GM12878 (cell line): ENCODE measurements around the gene TOLLIP. TPM values are rescaled to one million over a fixed set of nuclear protein-coding genes. Genes with fewer than 3 reads are reported as not detected.

Source experiments
- ASH2L ChIP-seq: fragments of 300-600, 200-600 bp; sonication (generic); IDR thresholded peaks from 2 replicates; pipeline ENCODE4 v1.6.1; 2017; ENCODE audit warnings: low read depth, mild to moderate bottlenecking, borderline replicate concordance
- BCL11A ChIP-seq: IDR thresholded peaks from 2 replicates; pipeline ENCODE4 v1.6.1; 2011; ENCODE audit warnings: low read depth, low read length
- CHD2 ChIP-seq: IDR thresholded peaks from 2 replicates; pipeline ENCODE4 v1.6.1; 2011; ENCODE audit warnings: low read depth, low read length, improper control_type of control experiment, borderline replicate concordance
- CREB1 ChIP-seq: IDR thresholded peaks from 2 replicates; pipeline ENCODE4 v1.6.1; 2012; ENCODE audit warnings: low read depth, mild to moderate bottlenecking, inconsistent platforms
- EED ChIP-seq: sonication (generic); IDR thresholded peaks from 2 replicates; pipeline ENCODE4 v1.6.1; 2016; ENCODE audit warnings: antibody characterized with exemption, low read depth
- ESRRA ChIP-seq: IDR thresholded peaks from 2 replicates; pipeline ENCODE4 v1.6.1; 2012; ENCODE audit warnings: mild to moderate bottlenecking, low read length, improper control_type of control experiment
- IKZF1 ChIP-seq: fragments of 450-650 bp; conservative IDR thresholded peaks from 2 replicates; pipeline ENCODE4 v1.6.1; 2017; ENCODE audit warnings: antibody characterized with exemption, mild to moderate bottlenecking
- JUND ChIP-seq: IDR thresholded peaks from 2 replicates; pipeline ENCODE4 v1.6.1; 2012; ENCODE audit warnings: low read depth, mild to moderate bottlenecking, low read length, improper control_type of control experiment, moderate library complexity
- MTA3 ChIP-seq: IDR thresholded peaks from 2 replicates; pipeline ENCODE4 v1.6.1; 2012; ENCODE audit warnings: low read length, inconsistent platforms, borderline replicate concordance
- MXI1 ChIP-seq: fragments of 150-350 bp; IDR thresholded peaks from 2 replicates; pipeline ENCODE4 v1.6.1; 2011; ENCODE audit warnings: low read depth, mild to moderate bottlenecking, inconsistent platforms, low read length, improper control_type of control experiment
- NFYA ChIP-seq: IDR thresholded peaks from 2 replicates; pipeline ENCODE4 v1.6.1; 2011; ENCODE audit warnings: low read depth, mild to moderate bottlenecking, low read length, improper control_type of control experiment, borderline replicate concordance
- NR2C1 ChIP-seq: fragments of 450-650 bp; IDR thresholded peaks from 2 replicates; pipeline ENCODE4 v1.6.1; 2017; ENCODE audit warnings: antibody characterized with exemption, mild to moderate bottlenecking, moderate library complexity
- NR2F1 ChIP-seq: fragments of 450-650 bp; conservative IDR thresholded peaks from 2 replicates; pipeline ENCODE4 v1.6.1; 2017; ENCODE audit warnings: mild to moderate bottlenecking
- PML ChIP-seq: IDR thresholded peaks from 2 replicates; pipeline ENCODE4 v1.6.1; 2012; ENCODE audit warnings: low read length, inconsistent platforms
- POLR2AphosphoS2 ChIP-seq: IDR thresholded peaks from 2 replicates; pipeline ENCODE4 v1.6.1; 2011; ENCODE audit warnings: low read depth, mild to moderate bottlenecking, low read length, improper control_type of control experiment, moderate library complexity
- RELA ChIP-seq: fragments of 450-650 bp; IDR thresholded peaks from 2 replicates; pipeline ENCODE4 v1.8.0; 2014; ENCODE audit warnings: borderline replicate concordance; ENCODE audit not compliant: partially characterized antibody
- SIN3A ChIP-seq: IDR thresholded peaks from 2 replicates; pipeline ENCODE4 v1.6.1; 2012; ENCODE audit warnings: low read depth, low read length, improper control_type of control experiment
- STAT3 ChIP-seq: IDR thresholded peaks from 2 replicates; pipeline ENCODE4 v1.6.1; 2011; ENCODE audit warnings: low read depth, low read length, improper control_type of control experiment
- SUZ12 ChIP-seq: fragments of 200-600 bp; sonication (generic); IDR thresholded peaks from one replicate; pipeline ENCODE4 v1.6.1; 2018; ENCODE audit warnings: antibody characterized with exemption, mild to moderate bottlenecking; ENCODE audit not compliant: unreplicated experiment
- TCF3 ChIP-seq: IDR thresholded peaks from 2 replicates; pipeline ENCODE4 v1.6.1; 2012; ENCODE audit warnings: low read depth, mild to moderate bottlenecking, low read length, borderline replicate concordance; ENCODE audit not compliant: insufficient read depth
- WRNIP1 ChIP-seq: IDR thresholded peaks from 2 replicates; pipeline ENCODE4 v1.6.1; 2011; ENCODE audit warnings: low read depth, low read length, improper control_type of control experiment, borderline replicate concordance
- ZNF384 ChIP-seq: IDR thresholded peaks from 2 replicates; pipeline ENCODE4 v1.6.1; 2012; ENCODE audit warnings: low read depth, mild to moderate bottlenecking, low read length, improper control_type of control experiment, borderline replicate concordance
- ZSCAN29 ChIP-seq: fragments of 450-650 bp; IDR thresholded peaks from 2 replicates; pipeline ENCODE4 v1.6.1; 2017; ENCODE audit warnings: mild to moderate bottlenecking, moderate library complexity
- polyA plus RNA-seq, 11 experiments: library from polyadenylated mRNA; depleted of rRNA in 4 of 11; unstranded in 6 of 11; stranded (reverse) in 5 of 11; fragments of >200 nt; fragmentation: Nextera tagmentation in 4 of 11; fragmentation: Illumina TruSeq in 1 of 11; extraction: Ambion mirVana in 4 of 11; extraction: Trizol in 1 of 11; gene quantifications; 1 replicate in 1 of 11; 2 replicates in 10 of 11; pipeline versions ENCODE4 v1.2.1 to v1.2.3, GENCODE V29; 2011 to 2016; ENCODE audit warnings: inconsistent platforms in 2 of 11, missing spikeins in 2 of 11, low read depth in 1 of 11
- total RNA-seq, 4 experiments: library from RNA; depleted of rRNA in 3 of 4; stranded (reverse); fragments of >200 nt in 3 of 4; fragmentation: Illumina TruSeq in 1 of 4; extraction: Trizol in 1 of 4; gene quantifications; 2 replicates each; pipeline versions ENCODE4 v1.2.1 to v1.2.3, GENCODE V29; 2013 to 2021
- TF ChIP-seq, protein P1 (sequence below): fragments of 150-350 bp; IDR thresholded peaks from 2 replicates; pipeline ENCODE4 v1.6.1; 2014; ENCODE audit warnings: mild to moderate bottlenecking, low read depth, low read length
- TF ChIP-seq, protein P2 (sequence below): IDR thresholded peaks from 2 replicates; pipeline ENCODE4 v1.6.1; 2011; ENCODE audit warnings: borderline replicate concordance, low read depth, mild to moderate bottlenecking, moderate library complexity, mixed read lengths, low read length; ENCODE audit not compliant: insufficient read depth; ENCODE audit errors: extremely low read length
- TF ChIP-seq, protein P3 (sequence below): fragments of 450-650 bp; IDR thresholded peaks from 2 replicates; pipeline ENCODE4 v1.6.1; 2017; ENCODE audit warnings: low read depth, mild to moderate bottlenecking, moderate library complexity
- TF ChIP-seq, protein P4 (sequence below): IDR thresholded peaks from 2 replicates; pipeline ENCODE4 v1.6.1; 2012; ENCODE audit warnings: low read depth, low read length, improper control_type of control experiment

Gene TOLLIP
- total and polyA plus RNA-seq, 10 of the 15 experiments (the other 5 are each of a cell fraction or from before 2014, with no cell fraction given): 0.47 to 39.5 (median 21.6) TPM

DNA sequence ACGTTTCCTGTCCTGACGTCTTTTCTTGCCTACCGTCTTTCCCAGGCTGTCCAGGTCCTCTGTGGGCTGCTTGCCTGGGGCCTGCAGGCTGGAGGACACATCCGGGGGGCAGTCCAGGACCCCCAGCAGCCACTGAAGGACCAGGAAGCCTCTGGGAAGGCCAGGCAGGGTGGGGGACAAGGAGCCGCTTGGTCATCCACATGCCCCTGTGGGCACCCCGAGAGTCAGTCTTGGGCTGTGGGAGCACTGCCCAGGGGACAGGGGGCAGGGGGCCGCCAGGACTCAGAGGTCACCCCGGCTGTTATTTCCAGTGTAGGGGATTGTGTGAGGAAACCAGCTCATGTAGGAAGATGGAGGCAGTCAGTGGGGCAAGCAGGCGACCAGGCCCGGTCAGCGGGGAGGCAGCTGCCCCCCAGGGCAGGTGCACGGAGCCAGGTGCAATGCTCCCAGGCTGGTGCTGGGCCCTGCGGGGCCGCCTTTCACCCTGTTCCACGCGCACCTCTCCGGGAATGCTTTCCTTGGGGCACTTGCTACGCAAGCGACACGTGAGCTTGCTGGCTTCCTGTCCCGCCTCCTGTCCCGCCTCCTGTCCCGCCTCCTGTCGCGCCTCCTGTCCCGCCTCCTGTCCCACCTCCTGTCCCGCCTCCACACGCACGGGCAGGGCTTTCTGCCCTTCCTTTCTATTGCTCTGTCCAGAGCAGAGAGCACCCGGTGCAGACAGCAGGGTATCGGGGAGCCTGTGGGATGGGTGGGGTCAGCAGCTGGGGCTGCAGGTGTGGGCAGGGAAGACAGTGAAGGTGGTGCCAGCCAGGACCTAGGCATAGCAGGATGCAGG, 47.0 kb downstream of the TOLLIP start (continued):
- TF ChIP-seq, protein P1, sequence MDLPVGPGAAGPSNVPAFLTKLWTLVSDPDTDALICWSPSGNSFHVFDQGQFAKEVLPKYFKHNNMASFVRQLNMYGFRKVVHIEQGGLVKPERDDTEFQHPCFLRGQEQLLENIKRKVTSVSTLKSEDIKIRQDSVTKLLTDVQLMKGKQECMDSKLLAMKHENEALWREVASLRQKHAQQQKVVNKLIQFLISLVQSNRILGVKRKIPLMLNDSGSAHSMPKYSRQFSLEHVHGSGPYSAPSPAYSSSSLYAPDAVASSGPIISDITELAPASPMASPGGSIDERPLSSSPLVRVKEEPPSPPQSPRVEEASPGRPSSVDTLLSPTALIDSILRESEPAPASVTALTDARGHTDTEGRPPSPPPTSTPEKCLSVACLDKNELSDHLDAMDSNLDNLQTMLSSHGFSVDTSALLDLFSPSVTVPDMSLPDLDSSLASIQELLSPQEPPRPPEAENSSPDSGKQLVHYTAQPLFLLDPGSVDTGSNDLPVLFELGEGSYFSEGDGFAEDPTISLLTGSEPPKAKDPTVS: no peak
- no peak for TF ChIP-seq PML
- TF ChIP-seq POLR2AphosphoS2: peak; percentile 80; the same call in 1 of the 2 replicates
- no peak for TF ChIP-seq STAT3
- no peak for TF ChIP-seq ASH2L
- peak; percentile 82 for TF ChIP-seq MXI1
- TF ChIP-seq, protein P2, sequence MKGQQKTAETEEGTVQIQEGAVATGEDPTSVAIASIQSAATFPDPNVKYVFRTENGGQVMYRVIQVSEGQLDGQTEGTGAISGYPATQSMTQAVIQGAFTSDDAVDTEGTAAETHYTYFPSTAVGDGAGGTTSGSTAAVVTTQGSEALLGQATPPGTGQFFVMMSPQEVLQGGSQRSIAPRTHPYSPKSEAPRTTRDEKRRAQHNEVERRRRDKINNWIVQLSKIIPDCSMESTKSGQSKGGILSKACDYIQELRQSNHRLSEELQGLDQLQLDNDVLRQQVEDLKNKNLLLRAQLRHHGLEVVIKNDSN: peak; percentile 84
- TF ChIP-seq NR2F1: peak; percentile 20; the same call in 1 of the 2 replicates
- no peak for TF ChIP-seq RELA
- TF ChIP-seq NR2C1: peak; percentile 23; the same call in 1 of the 2 replicates
- peak; percentile 77; the same call in 1 of the 2 replicates for TF ChIP-seq CREB1
- TF ChIP-seq ZNF384: no peak
- no peak for TF ChIP-seq ZSCAN29
- TF ChIP-seq SUZ12: no peak
- TF ChIP-seq NFYA: no peak
- TF ChIP-seq SIN3A: peak; percentile 33; the same call in 1 of the 2 replicates
- TF ChIP-seq, protein P3, sequence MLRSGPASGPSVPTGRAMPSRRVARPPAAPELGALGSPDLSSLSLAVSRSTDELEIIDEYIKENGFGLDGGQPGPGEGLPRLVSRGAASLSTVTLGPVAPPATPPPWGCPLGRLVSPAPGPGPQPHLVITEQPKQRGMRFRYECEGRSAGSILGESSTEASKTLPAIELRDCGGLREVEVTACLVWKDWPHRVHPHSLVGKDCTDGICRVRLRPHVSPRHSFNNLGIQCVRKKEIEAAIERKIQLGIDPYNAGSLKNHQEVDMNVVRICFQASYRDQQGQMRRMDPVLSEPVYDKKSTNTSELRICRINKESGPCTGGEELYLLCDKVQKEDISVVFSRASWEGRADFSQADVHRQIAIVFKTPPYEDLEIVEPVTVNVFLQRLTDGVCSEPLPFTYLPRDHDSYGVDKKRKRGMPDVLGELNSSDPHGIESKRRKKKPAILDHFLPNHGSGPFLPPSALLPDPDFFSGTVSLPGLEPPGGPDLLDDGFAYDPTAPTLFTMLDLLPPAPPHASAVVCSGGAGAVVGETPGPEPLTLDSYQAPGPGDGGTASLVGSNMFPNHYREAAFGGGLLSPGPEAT: 0 out of 2 replicates have a peak, but pooled peaks have one; percentile 29
- TF ChIP-seq MTA3: no peak
- no peak for TF ChIP-seq JUND
- TF ChIP-seq WRNIP1: no peak
- TF ChIP-seq EED: no peak
- TF ChIP-seq IKZF1: peak; percentile 69
- TF ChIP-seq BCL11A: no peak
- TF ChIP-seq, protein P4, sequence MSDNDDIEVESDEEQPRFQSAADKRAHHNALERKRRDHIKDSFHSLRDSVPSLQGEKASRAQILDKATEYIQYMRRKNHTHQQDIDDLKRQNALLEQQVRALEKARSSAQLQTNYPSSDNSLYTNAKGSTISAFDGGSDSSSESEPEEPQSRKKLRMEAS: peak; percentile 69; the same call in 1 of the 2 replicates
- no peak for TF ChIP-seq CHD2
- TF ChIP-seq TCF3: no peak
- no peak for TF ChIP-seq ESRRA
